CD14-positive monocyte (primary cell): Measurements from ENCODE around the gene CYBB. TPM values are rescaled to one million over a fixed set of nuclear protein-coding genes. Genes with fewer than 3 reads are reported as not detected.
A peak's percentile ranks its signal among the peaks of the same experiment; 100 is the strongest.

Experiments used
- DNase-seq, 3 donors: peaks; one replicate each; pipeline ENCODE4 v3.0.0-alpha.2; 2011 to 2022
- H2AFZ ChIP-seq: 2 replicates; pipeline ENCODE4 v1.6.0; 2012; ENCODE audit warnings: mild to moderate bottlenecking, low read depth, low read length, inconsistent platforms; ENCODE audit not compliant: insufficient read depth, poor library complexity, severe bottlenecking
- H3K27ac ChIP-seq, 2 donors: 1 replicate in 1 of 2; 2 replicates in 1 of 2; pipeline ENCODE4 v1.5.1; 2012 to 2013; ENCODE audit warnings: low read length in 2 of 2, control low read depth in 1 of 2, inconsistent platforms in 1 of 2, low read depth in 1 of 2, mild to moderate bottlenecking in 1 of 2
- H3K27me3 ChIP-seq, 2 donors: one replicate each; pipeline versions ENCODE4 v1.6.0 to v1.6.1; 2011 to 2013; ENCODE audit warnings: low read length in 2 of 2; ENCODE audit not compliant: control insufficient read depth in 2 of 2, insufficient read depth in 2 of 2
- H3K36me3 ChIP-seq, 2 donors: replicated peaks in 1 of 2; 1 replicate in 1 of 2; 2 replicates in 1 of 2; pipeline versions ENCODE4 v1.5.1 to v1.6.1; 2012 to 2013; ENCODE audit warnings: low read length in 2 of 2, control low read depth in 1 of 2, inconsistent platforms in 1 of 2, mild to moderate bottlenecking in 1 of 2; ENCODE audit not compliant: insufficient read depth in 2 of 2, control insufficient read depth in 1 of 2
- H3K4me1 ChIP-seq, 2 donors: 1 replicate in 1 of 2; 2 replicates in 1 of 2; pipeline versions ENCODE4 v1.5.1 to v1.6.1; 2012 to 2013; ENCODE audit warnings: low read length in 2 of 2, control low read depth in 1 of 2, inconsistent platforms in 1 of 2, mild to moderate bottlenecking in 1 of 2, moderate library complexity in 1 of 2; ENCODE audit not compliant: insufficient read depth in 2 of 2, control insufficient read depth in 1 of 2
- H3K4me2 ChIP-seq: replicated peaks from 2 replicates; pipeline ENCODE3; 2012; ENCODE audit warnings: low read length, moderate library complexity, mild to moderate bottlenecking; ENCODE audit not compliant: poor library complexity, severe bottlenecking; ENCODE audit errors: extremely low read depth
- H3K4me3 ChIP-seq, 3 experiments: fragments of 200-600 bp in 1 of 3; sonication (generic) in 1 of 3; replicated peaks in 1 of 3; 1 replicate in 2 of 3; 2 replicates in 1 of 3; pipeline ENCODE4 v1.5.1; 2011 to 2013; ENCODE audit warnings: low read length in 3 of 3, mild to moderate bottlenecking in 3 of 3, control low read depth in 2 of 3, low read depth in 2 of 3, inconsistent platforms in 1 of 3, moderate library complexity in 1 of 3
- H3K79me2 ChIP-seq: 2 replicates; pipeline ENCODE4 v1.6.0; 2012; ENCODE audit warnings: mild to moderate bottlenecking, control low read depth, inconsistent platforms, low read length, moderate library complexity; ENCODE audit not compliant: insufficient read depth
- H3K9ac ChIP-seq: 2 replicates; pipeline ENCODE4 v1.6.0; 2017; ENCODE audit warnings: low read length, mild to moderate bottlenecking; ENCODE audit not compliant: insufficient read depth, poor library complexity, severe bottlenecking
- H3K9me3 ChIP-seq, 2 donors: replicated peaks in 1 of 2; 1 replicate in 1 of 2; 2 replicates in 1 of 2; pipeline versions ENCODE4 v1.5.1 to v1.6.1; 2012 to 2013; ENCODE audit warnings: low read length in 2 of 2, control low read depth in 1 of 2; ENCODE audit not compliant: control insufficient read depth in 1 of 2, insufficient read depth in 1 of 2
- H4K20me1 ChIP-seq: 2 replicates; pipeline ENCODE4 v1.6.0; 2012; ENCODE audit warnings: mild to moderate bottlenecking, low read length, control low read depth, moderate library complexity; ENCODE audit not compliant: insufficient read depth
- H3K27ac Mint-ChIP-seq, 7 donors: one replicate each; pipeline ENCODE4 v1.8.0; 2020; ENCODE audit warnings: mild to moderate bottlenecking in 7 of 7, mixed read lengths in 7 of 7, moderate library complexity in 6 of 7, inconsistent platforms in 2 of 7
- H3K27me3 Mint-ChIP-seq, 3 donors: one replicate each; pipeline ENCODE4 v1.8.0; 2021 to 2022; ENCODE audit warnings: low read depth in 3 of 3, mild to moderate bottlenecking in 3 of 3, mixed read lengths in 3 of 3, moderate library complexity in 3 of 3, inconsistent platforms in 1 of 3
- H3K36me3 Mint-ChIP-seq, 2 donors: one replicate each; pipeline ENCODE4 v1.8.0; 2020; ENCODE audit warnings: mixed read lengths in 2 of 2, inconsistent platforms in 1 of 2, mild to moderate bottlenecking in 1 of 2
- H3K4me1 Mint-ChIP-seq: one replicate; pipeline ENCODE4 v1.8.0; 2020; ENCODE audit warnings: mild to moderate bottlenecking, mixed read lengths
- H3K4me3 Mint-ChIP-seq, 2 donors: one replicate each; pipeline ENCODE4 v1.8.0; 2020; ENCODE audit warnings: mild to moderate bottlenecking in 2 of 2, mixed read lengths in 2 of 2, moderate library complexity in 1 of 2
- H3K9me3 Mint-ChIP-seq, 7 donors: one replicate each; pipeline ENCODE4 v1.8.0; 2020 to 2022; ENCODE audit warnings: mixed read lengths in 7 of 7, mild to moderate bottlenecking in 6 of 7, moderate library complexity in 6 of 7, inconsistent platforms in 2 of 7
- WGBS: methylation state at CpG from one replicate; pipeline ENCODE4 v1.1.5; 2013; ENCODE audit warnings: missing lambda C conversion rate; ENCODE audit not compliant: insufficient coverage; 5-methylcytosine and 5-hydroxymethylcytosine counted together
- intact Hi-C, 2 donors: fragments of 100-400 bp; cut with micrococcal nuclease; formaldehyde crosslinking; loops; one replicate each; pipeline versions ENCODE4 v1.15.0 to v1.15.1; 2023
- polyA plus RNA-seq, 3 donors: library from polyadenylated mRNA; depleted of rRNA in 1 of 3; unstranded in 2 of 3; stranded (reverse) in 1 of 3; fragments of 300-500 nt in 2 of 3; fragments of >200 nt in 1 of 3; fragmentation: Illumina TruSeq in 2 of 3; gene quantifications; 1 replicate in 2 of 3; 2 replicates in 1 of 3; pipeline ENCODE4 v1.2.3, GENCODE V29; 2012 to 2021
- TF ChIP-seq, protein P1 (sequence below): fragments of 200-600 bp; IDR thresholded peaks from one replicate; pipeline ENCODE4 v1.8.0; 2022; ENCODE audit warnings: antibody characterized with exemption, mild to moderate bottlenecking

The CYBB gene
- polyA plus RNA-seq, 3 donors: 328 to 851 (median 842) TPM

DNA sequence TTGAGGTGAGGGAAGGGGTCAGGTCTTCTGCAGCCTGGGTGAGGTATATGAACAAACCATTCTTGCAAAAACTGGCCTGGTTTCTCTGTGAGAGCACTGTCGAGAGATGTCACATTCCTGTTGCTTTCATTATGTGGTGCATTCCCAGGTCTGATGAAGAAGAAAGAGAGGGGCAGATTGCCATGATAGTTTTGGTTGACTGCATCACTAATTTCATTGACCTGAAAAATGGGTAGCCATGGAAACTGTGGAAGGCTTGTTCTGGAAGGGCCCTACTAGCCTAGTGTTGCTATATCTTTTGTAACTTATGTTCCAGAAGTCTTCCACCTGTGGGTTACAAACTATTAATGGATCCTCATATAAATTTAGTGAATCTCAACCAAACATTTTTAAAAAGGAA lies 32.9 kb upstream of the CYBB start:
- peaks cover 0 to 3% (median 0%) of the 10 kb centered on the region in 7 donors for H3K9me3 Mint-ChIP-seq
- H3K4me2 ChIP-seq: peak overlapping the region; percentile 26
- no peaks in the 10 kb centered on the region for H3K36me3 ChIP-seq
- intact Hi-C loops: loop anchor here (2.0 to 10.0 kb wide), 4 partner anchors 40 to 80 kb away; no protein-coding TSS in a partner anchor
- H2AFZ ChIP-seq: no peak overlapping the region
- no peaks in the 10 kb centered on the region for H3K36me3 Mint-ChIP-seq
- H3K79me2 ChIP-seq: peaks cover 8% of the 10 kb centered on the region
- H3K27ac Mint-ChIP-seq: peak overlapping the region; percentile 95 to 99 (median 97)
- TF ChIP-seq, protein P1, sequence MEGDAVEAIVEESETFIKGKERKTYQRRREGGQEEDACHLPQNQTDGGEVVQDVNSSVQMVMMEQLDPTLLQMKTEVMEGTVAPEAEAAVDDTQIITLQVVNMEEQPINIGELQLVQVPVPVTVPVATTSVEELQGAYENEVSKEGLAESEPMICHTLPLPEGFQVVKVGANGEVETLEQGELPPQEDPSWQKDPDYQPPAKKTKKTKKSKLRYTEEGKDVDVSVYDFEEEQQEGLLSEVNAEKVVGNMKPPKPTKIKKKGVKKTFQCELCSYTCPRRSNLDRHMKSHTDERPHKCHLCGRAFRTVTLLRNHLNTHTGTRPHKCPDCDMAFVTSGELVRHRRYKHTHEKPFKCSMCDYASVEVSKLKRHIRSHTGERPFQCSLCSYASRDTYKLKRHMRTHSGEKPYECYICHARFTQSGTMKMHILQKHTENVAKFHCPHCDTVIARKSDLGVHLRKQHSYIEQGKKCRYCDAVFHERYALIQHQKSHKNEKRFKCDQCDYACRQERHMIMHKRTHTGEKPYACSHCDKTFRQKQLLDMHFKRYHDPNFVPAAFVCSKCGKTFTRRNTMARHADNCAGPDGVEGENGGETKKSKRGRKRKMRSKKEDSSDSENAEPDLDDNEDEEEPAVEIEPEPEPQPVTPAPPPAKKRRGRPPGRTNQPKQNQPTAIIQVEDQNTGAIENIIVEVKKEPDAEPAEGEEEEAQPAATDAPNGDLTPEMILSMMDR: no peak
- H3K4me3 Mint-ChIP-seq: peak overlapping the region; percentile 59 to 73
- H3K27ac ChIP-seq: peak overlapping the region; percentile 97 to 98
- H3K4me1 ChIP-seq: peaks cover 31 to 34% of the 10 kb centered on the region in 2 donors
- DNase-seq: no peak
- peaks cover 47% of the 10 kb centered on the region for H3K4me1 Mint-ChIP-seq
- H4K20me1 ChIP-seq: no peaks in the 10 kb centered on the region
- H3K27me3 Mint-ChIP-seq: peaks cover 0 to 7% (median 0%) of the 10 kb centered on the region in 3 donors
- no peak overlapping the region for H3K9ac ChIP-seq
- peaks cover 0 to 4% of the 10 kb centered on the region in 2 donors for H3K27me3 ChIP-seq
- H3K9me3 ChIP-seq: no peaks in the 10 kb centered on the region
- WGBS: no CpG with 5 or more reads among the region's 1 CpG
- peak overlapping the region in 1 of 3 experiments; percentile 50 for H3K4me3 ChIP-seq

DNA sequence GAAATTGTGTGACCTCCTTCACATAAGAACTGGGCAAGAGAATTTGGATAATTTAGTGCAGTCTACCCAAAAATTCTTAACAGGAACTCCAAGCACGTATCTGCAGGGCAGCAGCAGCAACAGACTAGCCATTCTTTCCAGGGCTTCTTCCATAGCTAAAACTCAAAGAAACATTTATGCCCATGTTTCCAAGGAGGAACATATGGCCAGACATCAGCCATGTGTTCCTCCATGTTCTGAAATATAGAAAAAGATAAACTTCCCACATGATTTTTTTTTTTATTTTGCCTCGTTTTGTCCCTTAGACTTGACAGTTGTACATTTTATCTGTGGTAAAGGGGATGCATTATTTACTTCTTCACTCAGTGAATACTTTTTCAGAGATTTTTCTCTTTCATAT lies 27.6 kb upstream of the CYBB start:
- Mint-ChIP-seq H3K27me3 (no peaks in the 10 kb centered on the region), H3K9me3 (peaks cover 0 to 6% (median 2%) of the 10 kb centered on the region in 7 donors), H3K4me3 (no peak overlapping the region), H3K36me3 (no peaks in the 10 kb centered on the region), H3K4me1 (peaks cover 28% of the 10 kb centered on the region), H3K27ac (peak overlapping the region in 4 of 7 donors; percentile 7 to 38 (median 26))
- peaks cover 7% of the 10 kb centered on the region for H3K79me2 ChIP-seq
- intact Hi-C loops: no loop called here
- peaks cover 59 to 65% of the 10 kb centered on the region in 2 donors for H3K4me1 ChIP-seq
- no peak for DNase-seq
- no peaks in the 10 kb centered on the region for H3K27me3 ChIP-seq
- H3K9ac ChIP-seq: no peak overlapping the region
- WGBS: no CpG with 5 or more reads among the region's 2 CpGs
- H4K20me1 ChIP-seq: no peaks in the 10 kb centered on the region
- H3K4me3 ChIP-seq: no peak overlapping the region
- TF ChIP-seq, protein P1: no peak
- H3K4me2 ChIP-seq: no peak overlapping the region
- no peak overlapping the region for H2AFZ ChIP-seq
- no peak overlapping the region for H3K27ac ChIP-seq
- no peaks in the 10 kb centered on the region for H3K36me3 ChIP-seq
- no peaks in the 10 kb centered on the region for H3K9me3 ChIP-seq
